ENCODE measurements around the gene RYR1.

RYR1 gene

GRCh38 chr19:38451629-38452028, 18.1 kb downstream of the RYR1 start:
- Histone ChIP-seq H3K36me3 (ENCODE audit: control insufficient read depth, low read length) (no peaks in the 10 kb centered on the region), H3K9me2 (replicated peaks; ENCODE audit: control insufficient read depth, low read length) (no peaks in the 10 kb centered on the region), H3K27ac (ENCODE audit: low read depth, low read length) (no peak overlapping the region), H3K4me2 (ENCODE audit: low read length) (no peak overlapping the region), H3K4me3 (ENCODE audit: low read length) (no peak overlapping the region), H3F3A (ENCODE audit: control insufficient read depth, insufficient read depth) (no peaks in the 10 kb centered on the region), H3K9me3 (ENCODE audit: control insufficient read depth, insufficient read depth, low read length) (no peaks in the 10 kb centered on the region; the same call in 1 of the 2 replicates), H4K20me1 (ENCODE audit: control insufficient read depth, insufficient read depth, low read depth, low read length) (no peaks in the 10 kb centered on the region), H3K27me3 (ENCODE audit: control insufficient read depth, low read length) (no peaks in the 10 kb centered on the region), H3K79me2 (ENCODE audit: control insufficient read depth, low read length) (no peaks in the 10 kb centered on the region), H3K4me1 (ENCODE audit: control insufficient read depth, low read length) (no peaks in the 10 kb centered on the region)
- TF ChIP-seq CTCF (IDR thresholded peaks at IDR 0.05; ENCODE audit: low read depth, low read length, poor library complexity, severe bottlenecking) = no peak
- TF ChIP-seq EZH2phosphoT487 (IDR thresholded peaks at IDR 0.05; ENCODE audit: borderline replicate concordance, low read length) = no peak

DNA sequence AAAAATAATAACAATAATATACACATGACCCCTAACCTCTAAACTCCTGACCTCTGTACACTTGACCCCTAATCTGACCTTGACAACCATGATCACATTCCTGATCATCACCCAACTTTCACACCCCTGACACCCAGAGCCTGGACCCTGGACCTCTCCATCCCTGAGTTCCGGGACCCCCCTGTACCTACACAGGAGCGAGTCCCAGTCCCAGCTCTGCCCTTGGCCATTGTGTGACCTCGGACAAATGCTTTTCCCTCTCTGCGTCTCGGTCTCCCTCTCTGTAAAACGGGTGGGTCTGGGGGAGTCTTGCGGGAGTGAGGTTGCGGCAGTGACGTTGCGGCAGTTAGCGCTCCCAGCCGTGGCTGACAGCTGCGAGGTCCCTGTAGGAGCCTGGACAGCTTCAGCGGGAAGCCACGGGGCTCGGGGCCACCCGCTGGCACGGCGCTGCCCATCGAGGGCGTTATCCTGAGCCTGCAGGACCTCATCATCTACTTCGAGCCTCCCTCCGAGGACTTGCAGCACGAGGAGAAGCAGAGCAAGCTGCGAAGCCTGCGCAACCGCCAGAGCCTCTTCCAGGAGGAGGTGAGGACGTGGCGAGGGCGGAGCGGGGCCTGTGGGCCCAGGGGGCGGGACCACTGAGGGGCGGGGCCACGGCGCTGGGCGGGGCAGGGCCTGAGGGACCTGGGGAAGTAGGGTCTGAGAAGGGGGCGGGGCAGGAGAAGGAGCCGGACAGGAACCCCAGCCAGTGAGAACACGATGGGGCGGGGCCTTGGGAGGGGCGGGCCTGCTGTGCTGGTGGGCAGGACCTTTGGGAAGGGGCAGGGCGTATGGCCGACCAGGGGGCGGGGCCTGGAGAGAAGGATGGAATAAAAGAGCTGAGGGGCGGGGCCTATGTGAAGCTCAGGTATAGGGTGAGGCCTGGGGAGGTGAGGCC, 19.2 kb downstream of the RYR1 start:
- Histone ChIP-seq H3K9me2 (replicated peaks; ENCODE audit: control insufficient read depth, low read length) (no peaks in the 10 kb centered on the region), H4K20me1 (ENCODE audit: control insufficient read depth, insufficient read depth, low read depth, low read length) (no peaks in the 10 kb centered on the region), H3K4me1 (ENCODE audit: control insufficient read depth, low read length) (no peaks in the 10 kb centered on the region), H3F3A (ENCODE audit: control insufficient read depth, insufficient read depth) (no peaks in the 10 kb centered on the region), H3K4me2 (ENCODE audit: low read length) (no peak overlapping the region), H3K27me3 (ENCODE audit: control insufficient read depth, low read length) (no peaks in the 10 kb centered on the region), H3K4me3 (ENCODE audit: low read length) (no peak overlapping the region), H3K9me3 (ENCODE audit: control insufficient read depth, insufficient read depth, low read length) (no peaks in the 10 kb centered on the region; the same call in 1 of the 2 replicates), H3K36me3 (ENCODE audit: control insufficient read depth, low read length) (no peaks in the 10 kb centered on the region), H3K27ac (ENCODE audit: low read depth, low read length) (no peak overlapping the region), H3K79me2 (ENCODE audit: control insufficient read depth, low read length) (no peaks in the 10 kb centered on the region)
- TF ChIP-seq EZH2phosphoT487 (IDR thresholded peaks at IDR 0.05; ENCODE audit: borderline replicate concordance, low read length) (no peak), CTCF (IDR thresholded peaks at IDR 0.05; ENCODE audit: low read depth, low read length, poor library complexity, severe bottlenecking) (no peak)

- H3K9me2 ChIP-seq (replicated peaks; ENCODE audit: control insufficient read depth, low read length) = no peaks in the 10 kb centered on the region
- no peaks in the 10 kb centered on the region for H3K27me3 ChIP-seq (ENCODE audit: control insufficient read depth, low read length)
- TF ChIP-seq CTCF (IDR thresholded peaks at IDR 0.05; ENCODE audit: low read depth, low read length, poor library complexity, severe bottlenecking) (no peak), EZH2phosphoT487 (IDR thresholded peaks at IDR 0.05; ENCODE audit: borderline replicate concordance, low read length) (no peak)
- no peak overlapping the region for H3K27ac ChIP-seq (ENCODE audit: low read depth, low read length)
- no peaks in the 10 kb centered on the region for H3K36me3 ChIP-seq (ENCODE audit: control insufficient read depth, low read length)
- H3K4me3 ChIP-seq (ENCODE audit: low read length) = no peak overlapping the region
- no peaks in the 10 kb centered on the region; the same call in 1 of the 2 replicates for H3K9me3 ChIP-seq (ENCODE audit: control insufficient read depth, insufficient read depth, low read length)
- H4K20me1 ChIP-seq (ENCODE audit: control insufficient read depth, insufficient read depth, low read depth, low read length) = no peaks in the 10 kb centered on the region
- H3K4me1 ChIP-seq (ENCODE audit: control insufficient read depth, low read length) = no peaks in the 10 kb centered on the region
- H3F3A ChIP-seq (ENCODE audit: control insufficient read depth, insufficient read depth) = no peaks in the 10 kb centered on the region
- no peak overlapping the region for H3K4me2 ChIP-seq (ENCODE audit: low read length)
- H3K79me2 ChIP-seq (ENCODE audit: control insufficient read depth, low read length) = no peaks in the 10 kb centered on the region
Observed at GRCh38 chr19:38453596-38453995, 20.1 kb downstream of the RYR1 start.
